OCI-LY1 (cell line): ENCODE results near the gene ACVR1C.

Experiments used
- EZH2 ChIP-seq: fragments of 200-600 bp; sonication (generic), shearing (Covaris generic); IDR thresholded peaks from 2 replicates; pipeline ENCODE4 v1.8.0; 2017; ENCODE audit warnings: borderline replicate concordance, mixed run types, mild to moderate bottlenecking, antibody characterized with exemption, low read length, moderate library complexity, mixed read lengths
- TF ChIP-seq, protein P1 (sequence below): fragments of 200-600 bp; sonication (generic), shearing (Covaris generic); IDR thresholded peaks from 2 replicates; pipeline ENCODE4 v1.5.1; 2017; ENCODE audit warnings: mild to moderate bottlenecking, antibody characterized with exemption, low read length, moderate library complexity, mixed read lengths

DNA sequence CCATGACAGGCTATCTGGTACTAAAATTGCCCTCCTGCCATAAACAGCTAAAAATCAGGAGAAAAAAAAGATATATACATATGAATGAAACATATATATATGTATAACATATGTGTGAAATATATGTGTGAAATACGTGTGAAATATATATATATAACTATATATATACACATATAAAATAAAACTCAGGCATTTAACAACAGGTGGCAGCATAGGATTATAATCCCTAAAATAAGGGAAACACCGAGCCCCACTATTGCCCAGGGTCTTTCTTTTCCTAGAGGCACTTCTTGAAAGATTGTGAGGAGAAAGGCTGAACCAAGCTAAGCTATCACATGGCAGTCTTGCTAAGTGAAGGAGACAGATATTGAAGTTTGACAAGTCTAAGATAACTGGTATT is 118.9 kb downstream of the ACVR1C start:
- TF ChIP-seq EZH2, result no peak
- TF ChIP-seq, protein P1, sequence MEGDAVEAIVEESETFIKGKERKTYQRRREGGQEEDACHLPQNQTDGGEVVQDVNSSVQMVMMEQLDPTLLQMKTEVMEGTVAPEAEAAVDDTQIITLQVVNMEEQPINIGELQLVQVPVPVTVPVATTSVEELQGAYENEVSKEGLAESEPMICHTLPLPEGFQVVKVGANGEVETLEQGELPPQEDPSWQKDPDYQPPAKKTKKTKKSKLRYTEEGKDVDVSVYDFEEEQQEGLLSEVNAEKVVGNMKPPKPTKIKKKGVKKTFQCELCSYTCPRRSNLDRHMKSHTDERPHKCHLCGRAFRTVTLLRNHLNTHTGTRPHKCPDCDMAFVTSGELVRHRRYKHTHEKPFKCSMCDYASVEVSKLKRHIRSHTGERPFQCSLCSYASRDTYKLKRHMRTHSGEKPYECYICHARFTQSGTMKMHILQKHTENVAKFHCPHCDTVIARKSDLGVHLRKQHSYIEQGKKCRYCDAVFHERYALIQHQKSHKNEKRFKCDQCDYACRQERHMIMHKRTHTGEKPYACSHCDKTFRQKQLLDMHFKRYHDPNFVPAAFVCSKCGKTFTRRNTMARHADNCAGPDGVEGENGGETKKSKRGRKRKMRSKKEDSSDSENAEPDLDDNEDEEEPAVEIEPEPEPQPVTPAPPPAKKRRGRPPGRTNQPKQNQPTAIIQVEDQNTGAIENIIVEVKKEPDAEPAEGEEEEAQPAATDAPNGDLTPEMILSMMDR, result peak; percentile 21; the same call in 1 of the 2 replicates
